Fibroblast of lung (primary cell): Measurements from ENCODE around the gene MED14.

Experiments
- CTCF ChIP-seq, 2 donors: IDR thresholded peaks in 1 of 2; conservative IDR thresholded peaks in 1 of 2; 1 replicate in 1 of 2; 2 replicates in 1 of 2; pipeline ENCODE4 v1.5.1; 2011 to 2012; ENCODE audit warnings: low read length in 2 of 2, control low read depth in 1 of 2, inconsistent platforms in 1 of 2, low read depth in 1 of 2, mild to moderate bottlenecking in 1 of 2
- EZH2 ChIP-seq: IDR thresholded peaks from 2 replicates; pipeline ENCODE4 v1.5.1; 2012; ENCODE audit warnings: low read length, control low read depth, mild to moderate bottlenecking; ENCODE audit errors: missing control alignments

- TF ChIP-seq CTCF (conservative IDR thresholded peaks at IDR 0.05 in 1 of 2, IDR thresholded peaks at IDR 0.05 in 1 of 2; ENCODE audit: low read depth in 1 of 2, low read length in 2 of 2) (no peak), EZH2 (no peak)
These were observed 20.2 kb upstream of the MED14 start for GRCh38 chrX:40755291-40756249.
